PC-9 (cell line): Measurements from ENCODE around the gene RGS3. TPM values are rescaled to one million over a fixed set of nuclear protein-coding genes. Genes with fewer than 3 reads are reported as not detected.

Experiments
- BruUV-seq: library from RNA; stranded (reverse); fragments of 400-500 nt; replicated peaks from 2 replicates; lab custom pipeline; 2021; lab: Mats Ljungman, UMichigan
- CTCF ChIA-PET: fragments of 300-600 bp; sonication (Branson Sonifier 250); formaldehyde crosslinking; loops from one replicate; lab custom pipeline; 2022; ENCODE audit warnings: antibody characterized with exemption; lab: Charles Lee
- POLR2A ChIA-PET: fragments of 300-600 bp; sonication (Branson Sonifier 250); formaldehyde crosslinking; loops from one replicate; lab custom pipeline; 2022; ENCODE audit warnings: antibody characterized with exemption; ENCODE audit not compliant: unreplicated experiment; lab: Charles Lee
- DNase-seq, 2 experiments: peaks; one replicate each; pipeline versions ENCODE4 v3.0.0 to v3.0.0-alpha.2; 2015 to 2022; ENCODE audit warnings: mixed read lengths in 1 of 2
- H2AFZ ChIP-seq: fragments of 200-600 bp; sonication (generic); 2 replicates; pipeline ENCODE4 v1.8.1; 2017; ENCODE audit warnings: antibody characterized with exemption
- H3F3A ChIP-seq: fragments of 200-600 bp; sonication (generic); 2 replicates; pipeline ENCODE4 v1.8.1; 2017; ENCODE audit warnings: antibody characterized with exemption, mild to moderate bottlenecking, low read depth; ENCODE audit not compliant: insufficient read depth
- H3K27ac ChIP-seq: fragments of 200-600 bp; sonication (generic); 2 replicates; pipeline ENCODE4 v1.6.1; 2016; ENCODE audit warnings: mixed run types
- H3K27me3 ChIP-seq: fragments of 200-600 bp; sonication (generic); 2 replicates; pipeline ENCODE4 v1.6.1; 2016; ENCODE audit warnings: low read depth, mixed run types; ENCODE audit not compliant: insufficient read depth
- H3K36me3 ChIP-seq: fragments of 200-600 bp; sonication (generic); 2 replicates; pipeline ENCODE4 v1.6.1; 2016; ENCODE audit warnings: low read depth, mixed run types
- H3K4me1 ChIP-seq: fragments of 200-600 bp; sonication (generic); replicated peaks from 2 replicates; pipeline ENCODE4 v1.6.1; 2016; ENCODE audit warnings: mixed run types; ENCODE audit not compliant: insufficient read depth
- H3K4me2 ChIP-seq: fragments of 200-600 bp; sonication (generic); 2 replicates; pipeline ENCODE4 v1.6.1; 2017; ENCODE audit warnings: mixed run types
- H3K4me3 ChIP-seq: fragments of 200-600 bp; sonication (generic); 2 replicates; pipeline ENCODE4 v1.6.1; 2016; ENCODE audit warnings: mixed run types
- H3K79me2 ChIP-seq: fragments of 200-600 bp; sonication (generic); 2 replicates; pipeline ENCODE4 v1.6.1; 2017; ENCODE audit warnings: low read depth, mixed run types
- H3K9me2 ChIP-seq: fragments of 200-600 bp; sonication (generic); 2 replicates; pipeline ENCODE4 v1.8.1; 2017; ENCODE audit warnings: mild to moderate bottlenecking; ENCODE audit not compliant: insufficient read depth
- H3K9me3 ChIP-seq: fragments of 200-600 bp; sonication (generic); 2 replicates; pipeline ENCODE4 v1.8.1; 2016; ENCODE audit warnings: low read depth; ENCODE audit not compliant: insufficient read depth
- H4K20me1 ChIP-seq: fragments of 200-600 bp; sonication (generic); 2 replicates; pipeline ENCODE4 v1.8.1; 2017; ENCODE audit not compliant: insufficient read depth
- CTCF ChIP-seq: fragments of 200-600 bp; sonication (generic); conservative IDR thresholded peaks from 2 replicates; pipeline ENCODE4 v1.6.1; 2017; ENCODE audit warnings: mixed run types, antibody characterized with exemption, mild to moderate bottlenecking, moderate library complexity
- EZH2 ChIP-seq: fragments of 200-600 bp; sonication (generic); IDR thresholded peaks from 2 replicates; pipeline ENCODE4 v1.8.0; 2017; ENCODE audit warnings: antibody characterized with exemption, low read depth
- intact Hi-C: fragments of 100-400 bp; cut with micrococcal nuclease; formaldehyde crosslinking; loops from one replicate; pipeline ENCODE4 v1.10.0; 2022; ENCODE audit not compliant: unreplicated experiment
- total RNA-seq: library from RNA; stranded (reverse); gene quantifications from 2 replicates; pipeline ENCODE4 v1.2.3, GENCODE V29; 2021

RGS3 gene
- total RNA-seq, 1 experiment from 2014 or later = 75.8 TPM

GRCh38 chr9:113614843-113615648 lies 151.5 kb downstream of the RGS3 start:
- Histone ChIP-seq H3K27ac (no peak overlapping the region), H3K9me2 (no peaks in the 10 kb centered on the region), H3K4me1 (peaks cover 6% of the 10 kb centered on the region), H4K20me1 (no peaks in the 10 kb centered on the region), H3F3A (peaks cover 9% of the 10 kb centered on the region; the same call in 1 of the 2 replicates), H3K27me3 (no peaks in the 10 kb centered on the region), H3K36me3 (no peaks in the 10 kb centered on the region), H3K79me2 (no peaks in the 10 kb centered on the region), H3K4me3 (no peak overlapping the region), H3K4me2 (no peak overlapping the region), H2AFZ (no peak overlapping the region), H3K9me3 (no peaks in the 10 kb centered on the region)
- no peak for DNase-seq
- CTCF ChIA-PET = no interaction called here
- intact Hi-C loops = no loop called here
- TF ChIP-seq CTCF (no peak), EZH2 (no peak)
- POLR2A ChIA-PET = no interaction called here
- no TSS peak for BruUV-seq

GRCh38 chr9:113616116-113616515 lies 152.6 kb downstream of the RGS3 start:
- Histone ChIP-seq H3K79me2 (no peaks in the 10 kb centered on the region), H3K4me3 (no peak overlapping the region), H3K27me3 (no peaks in the 10 kb centered on the region), H4K20me1 (no peaks in the 10 kb centered on the region), H3K4me1 (peaks cover 17% of the 10 kb centered on the region), H3F3A (peaks cover 13% of the 10 kb centered on the region; the same call in 1 of the 2 replicates), H3K9me3 (no peaks in the 10 kb centered on the region), H3K36me3 (no peaks in the 10 kb centered on the region), H3K9me2 (no peaks in the 10 kb centered on the region), H3K4me2 (no peak overlapping the region), H2AFZ (no peak overlapping the region), H3K27ac (no peak overlapping the region)
- BruUV-seq = no TSS peak
- POLR2A ChIA-PET = interaction anchor here (0.6 kb wide), 1 partner anchor 29 kb away, joined by 5 read pairs; no protein-coding TSS in a partner anchor
- DNase-seq = no peak
- TF ChIP-seq EZH2 (no peak), CTCF (no peak)
- intact Hi-C loops = no loop called here
- CTCF ChIA-PET = no interaction called here

DNA sequence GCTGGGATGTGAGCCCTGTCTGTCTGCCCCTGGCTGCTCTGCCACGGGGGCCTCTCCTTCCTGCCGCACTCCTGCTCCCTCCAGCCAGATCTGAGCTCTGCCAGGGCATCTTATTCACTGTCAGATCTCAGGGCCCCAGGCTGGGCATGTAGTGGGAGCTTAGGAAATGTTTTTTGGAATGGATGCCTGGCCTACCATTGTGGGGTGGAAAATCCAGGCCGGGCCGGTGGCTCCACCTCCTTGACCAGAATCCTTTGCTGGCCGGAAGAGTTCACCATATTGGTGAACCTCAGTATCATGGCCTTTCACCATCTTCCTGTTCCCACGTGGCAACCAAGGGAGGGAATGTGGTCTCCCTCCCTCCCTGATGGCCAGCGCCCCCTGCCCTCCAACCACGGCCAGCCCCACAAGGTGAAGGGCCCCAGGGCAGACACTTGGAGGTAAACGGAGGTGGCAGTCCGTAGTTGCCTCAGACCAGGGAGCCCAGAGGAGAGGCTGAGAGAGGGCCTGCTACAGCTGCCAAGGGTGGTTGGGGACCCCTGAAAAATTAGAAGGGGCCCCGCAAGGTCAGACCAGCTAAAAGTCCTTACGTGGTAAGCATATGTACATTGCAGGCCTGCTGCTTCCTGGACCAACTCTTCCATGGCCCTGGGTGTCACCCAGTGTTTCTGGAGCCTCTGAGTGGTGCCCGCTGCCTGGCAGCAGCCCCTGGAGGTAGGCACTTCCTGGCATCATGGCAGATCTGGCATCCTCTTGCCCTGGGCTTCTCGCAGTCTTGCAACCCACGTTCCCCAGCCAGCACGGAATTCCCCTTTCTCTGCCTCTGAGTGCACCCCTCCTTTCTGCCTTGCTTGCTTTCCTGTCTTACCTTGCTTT lies 153.3 kb downstream of the RGS3 start:
- Histone ChIP-seq H3K4me2 (no peak overlapping the region), H3K27ac (no peak overlapping the region), H3K4me1 (peaks cover 24% of the 10 kb centered on the region), H3K4me3 (no peak overlapping the region), H3K27me3 (no peaks in the 10 kb centered on the region), H3F3A (peaks cover 13% of the 10 kb centered on the region; the same call in 1 of the 2 replicates), H2AFZ (no peak overlapping the region), H3K9me2 (no peaks in the 10 kb centered on the region), H3K9me3 (no peaks in the 10 kb centered on the region), H3K36me3 (no peaks in the 10 kb centered on the region), H4K20me1 (no peaks in the 10 kb centered on the region), H3K79me2 (no peaks in the 10 kb centered on the region)
- DNase-seq = no peak
- ChIA-PET CTCF (interaction anchor here (0.6 kb wide), 1 partner anchor 12 kb away, joined by 3 read pairs; no protein-coding TSS in a partner anchor), POLR2A (interaction anchor here (0.6 kb wide), 1 partner anchor 30 kb away, joined by 5 read pairs; no protein-coding TSS in a partner anchor)
- BruUV-seq = no TSS peak
- intact Hi-C loops = no loop called here
- TF ChIP-seq CTCF (no peak), EZH2 (no peak)
